Prostate gland (tissue), 2 donors: ENCODE measurements around the gene ELMO3.

Experiments used
- CTCF ChIP-seq, 4 experiments: fragments of 200-600 bp in 2 of 4; fragments of 450-650 bp in 2 of 4; sonication (generic) in 2 of 4; IDR thresholded peaks; 1 replicate in 3 of 4; 2 replicates in 1 of 4; pipeline ENCODE4 v1.5.1; 2016 to 2019; ENCODE audit warnings: antibody characterized with exemption in 4 of 4, mild to moderate bottlenecking in 2 of 4, moderate library complexity in 2 of 4
- POLR2A ChIP-seq: fragments of 450-650 bp; IDR thresholded peaks from one replicate; pipeline ENCODE4 v1.6.1; 2016; ENCODE audit warnings: antibody characterized with exemption, mild to moderate bottlenecking
- POLR2AphosphoS5 ChIP-seq: sonication (generic); formaldehyde crosslinking; IDR thresholded peaks from one replicate; pipeline ENCODE4 v1.6.1; 2017; ENCODE audit warnings: antibody characterized with exemption

GRCh38 chr16:67182288-67182687 is 16.6 kb upstream of the ELMO3 start:
- TF ChIP-seq POLR2A (no peak), CTCF (IDR thresholded peaks at IDR 0.05) (no peak), POLR2AphosphoS5 (no peak)
